K562 (cell line): ENCODE results near the gene DRGX. TPM values are rescaled to one million over a fixed set of nuclear protein-coding genes. Genes with fewer than 3 reads are reported as not detected.

ENCODE experiments used
- ATAC-seq: fragments of 200-7000 bp; cut with Tn5 transposase; 3 replicates; pipeline ENCODE4 v1.9.1; 2020; ENCODE audit warnings: moderate library complexity
- BruUV-seq: library from RNA; stranded (reverse); fragments of 400-500 nt; replicated peaks from 2 replicates; lab custom pipeline; 2021; lab: Mats Ljungman, UMichigan
- CTCF ChIA-PET: fragments of 300-600 bp; formaldehyde crosslinking; extraction: SDS; loops from one replicate; lab custom pipeline; 2021; ENCODE audit warnings: low intra/inter-chr PET ratio; lab: Yijun Ruan, JAX
- POLR2A ChIA-PET: fragments of 300-600, 350-650 bp; sonication (Branson Sonifier 250); formaldehyde crosslinking; extraction: SDS; loops from one replicate; lab custom pipeline; 2021; ENCODE audit warnings: antibody characterized with exemption, inconsistent platforms; lab: Yijun Ruan, JAX
- DNase-seq, 4 experiments: peaks; one replicate each; pipeline versions ENCODE4 v3.0.0 to v3.0.0-alpha.2; 2011 to 2018; ENCODE audit warnings: low spot score in 3 of 4, mixed read lengths in 3 of 4; ENCODE audit errors: extremely low read depth in 1 of 4
- FAIRE-seq: peaks from 2 replicates; lab custom pipeline; 2011; peaks lifted over from hg19 to GRCh38; lab: Jason Lieb, UNC
- H2AFZ ChIP-seq: 2 replicates; pipeline ENCODE4 v1.6.0; 2011; ENCODE audit warnings: low read depth, low read length, control low read depth, inconsistent platforms
- H3K27ac ChIP-seq: fragments of 200-600 bp; 3 replicates; pipeline ENCODE4 v1.8.0; 2011; ENCODE audit warnings: low read depth, mild to moderate bottlenecking, control low read depth, inconsistent platforms, low read length, moderate library complexity, mixed read lengths; ENCODE audit errors: extremely low read depth
- H3K27me3 ChIP-seq, 2 experiments: fragments of 300-600 bp in 1 of 2; 2 replicates in 1 of 2; 3 replicates in 1 of 2; pipeline versions ENCODE4 v1.6.0 to v1.8.0; 2011; ENCODE audit warnings: inconsistent platforms in 2 of 2, low read length in 2 of 2, mild to moderate bottlenecking in 1 of 2, mixed read lengths in 1 of 2, moderate library complexity in 1 of 2; ENCODE audit not compliant: control insufficient read depth in 2 of 2, insufficient read depth in 2 of 2
- H3K36me3 ChIP-seq: fragments of 300-600 bp; 3 replicates; pipeline ENCODE4 v1.8.0; 2011; ENCODE audit warnings: mild to moderate bottlenecking, low read length, inconsistent platforms; ENCODE audit not compliant: control insufficient read depth, insufficient read depth
- H3K4me1 ChIP-seq, 2 experiments: fragments of 200-600 bp in 1 of 2; replicated peaks in 1 of 2; 2 replicates in 1 of 2; 3 replicates in 1 of 2; pipeline versions ENCODE4 v1.5.1 to v1.8.0; 2011; ENCODE audit warnings: inconsistent platforms in 2 of 2, low read length in 2 of 2, mild to moderate bottlenecking in 1 of 2, mixed read lengths in 1 of 2, moderate library complexity in 1 of 2; ENCODE audit not compliant: control insufficient read depth in 2 of 2, insufficient read depth in 2 of 2
- H3K4me2 ChIP-seq: 2 replicates; pipeline ENCODE4 v1.6.1; 2011; ENCODE audit warnings: low read length, control low read depth, inconsistent platforms, mixed read lengths; ENCODE audit not compliant: insufficient read depth
- H3K4me3 ChIP-seq: fragments of 200-600 bp; sonication (generic), shearing (Covaris generic); 2 replicates; pipeline ENCODE4 v1.5.1; 2016; ENCODE audit warnings: control low read depth, inconsistent platforms
- H3K79me2 ChIP-seq: fragments of 200-600 bp; 3 replicates; pipeline ENCODE4 v1.8.0; 2011; ENCODE audit warnings: low read length, inconsistent platforms; ENCODE audit not compliant: control insufficient read depth, insufficient read depth
- H3K9ac ChIP-seq, 2 experiments: 2 replicates each; pipeline versions ENCODE4 v1.6.0 to v1.6.1; 2011; ENCODE audit warnings: low read depth in 2 of 2, low read length in 2 of 2, control low read depth in 1 of 2, inconsistent platforms in 1 of 2, mild to moderate bottlenecking in 1 of 2, mixed read lengths in 1 of 2; ENCODE audit not compliant: insufficient read depth in 1 of 2
- H3K9me1 ChIP-seq: one replicate; pipeline ENCODE4 v1.6.0; 2011; ENCODE audit warnings: inconsistent platforms, mild to moderate bottlenecking, low read length, moderate library complexity; ENCODE audit not compliant: control insufficient read depth, insufficient read depth
- H3K9me3 ChIP-seq: replicated peaks from 2 replicates; pipeline ENCODE4 v1.5.1; 2011; ENCODE audit warnings: low read depth, low read length, inconsistent platforms; ENCODE audit not compliant: control insufficient read depth, insufficient read depth
- H4K20me1 ChIP-seq: replicated peaks from 2 replicates; pipeline ENCODE4 v1.6.1; 2011; ENCODE audit warnings: low read length, inconsistent platforms, mixed read lengths; ENCODE audit not compliant: control insufficient read depth, insufficient read depth
- CREB5 ChIP-seq: fragments of 250-450 bp; sonication (Bioruptor Pico); IDR thresholded peaks from 2 replicates; pipeline ENCODE4 v1.5.0; 2020; ENCODE audit warnings: mild to moderate bottlenecking
- ELF4 ChIP-seq: fragments of 450-650 bp; formaldehyde crosslinking; IDR thresholded peaks from 2 replicates; pipeline ENCODE4 v1.4.0; 2022; ENCODE audit warnings: missing genetic modification characterization
- GTF2E2 ChIP-seq: fragments of 200-800 bp; sonication (Bioruptor generic); IDR thresholded peaks from 2 replicates; pipeline ENCODE4 v1.6.1; 2016; ENCODE audit warnings: missing genetic modification characterization, missing compliant biosample characterization
- HNRNPL ChIP-seq: fragments of 200-400 bp; formaldehyde crosslinking; IDR thresholded peaks from 2 replicates; pipeline ENCODE4 v1.6.1; 2017; ENCODE audit warnings: low read depth, mild to moderate bottlenecking, low read length
- MTA3 ChIP-seq: fragments of 450-650 bp; formaldehyde crosslinking; IDR thresholded peaks from 2 replicates; pipeline ENCODE4 v1.6.1; 2017; ENCODE audit warnings: mild to moderate bottlenecking, borderline replicate concordance
- NFIX ChIP-seq: fragments of 250-450 bp; sonication (Bioruptor Pico); IDR thresholded peaks from 2 replicates; pipeline ENCODE4 v1.4.0; 2020; ENCODE audit warnings: low read depth, mild to moderate bottlenecking, moderate library complexity
- ZBTB7A ChIP-seq: IDR thresholded peaks from 2 replicates; pipeline ENCODE4 v1.6.1; 2011; ENCODE audit warnings: low read depth, mild to moderate bottlenecking, low read length, moderate library complexity, borderline replicate concordance; ENCODE audit not compliant: control insufficient read depth
- ZNF445 ChIP-seq: fragments of 250-450 bp; sonication (Bioruptor Pico); IDR thresholded peaks from 2 replicates; pipeline ENCODE4 v1.4.0; 2020; ENCODE audit warnings: low read depth, mild to moderate bottlenecking, moderate library complexity
- ZZZ3 ChIP-seq: fragments of 450-650 bp; IDR thresholded peaks from 2 replicates; pipeline ENCODE4 v1.6.1; 2016; ENCODE audit warnings: antibody characterized with exemption, mild to moderate bottlenecking, moderate library complexity
- WGBS: fragments of 100-300 bp; shearing (Covaris generic); methylation state at CpG from one replicate; pipeline ENCODE4 v1.1.6; 2016; ENCODE audit warnings: low coverage, mixed read lengths; ENCODE audit not compliant: insufficient coverage; ENCODE audit errors: missing lambda C conversion rate; 5-methylcytosine and 5-hydroxymethylcytosine counted together
- in situ Hi-C: fragments of 300-500 bp; cut with MboI; formaldehyde crosslinking; loops from 4 replicates; pipeline ENCODE4 v1.15.0; 2018; ENCODE audit warnings: inconsistent platforms, mixed read lengths
- intact Hi-C: fragments of 100-400 bp; cut with micrococcal nuclease; formaldehyde crosslinking; loops from 2 replicates; pipeline ENCODE4 v1.14.2; 2022
- polyA plus RNA-seq, 8 experiments: library from polyadenylated mRNA; depleted of rRNA in 4 of 8; stranded (reverse) in 5 of 8; unstranded in 3 of 8; fragments of >200 nt; fragmentation: Nextera tagmentation in 2 of 8; fragmentation: Illumina TruSeq in 1 of 8; extraction: Ambion mirVana in 2 of 8; extraction: Trizol in 1 of 8; gene quantifications; 2 replicates each; pipeline versions ENCODE4 v1.2.1 to v1.2.3, GENCODE V29; 2011 to 2014; ENCODE audit warnings: inconsistent platforms in 1 of 8, missing spikeins in 1 of 8
- total RNA-seq, 7 experiments: library from RNA; depleted of rRNA in 6 of 7; stranded (reverse); fragments of >200 nt in 6 of 7; fragmentation: Illumina TruSeq in 2 of 7; extraction: Trizol in 2 of 7; gene quantifications; 2 replicates each; pipeline versions ENCODE4 v1.2.1 to v1.2.3, GENCODE V29; 2011 to 2021; ENCODE audit warnings: low replicate concordance in 1 of 7
- TF ChIP-seq, protein P1 (sequence below): IDR thresholded peaks from 2 replicates; pipeline ENCODE4 v1.6.1; 2012; ENCODE audit warnings: low read depth, low read length, improper control_type of control experiment, borderline replicate concordance
- TF ChIP-seq, protein P2 (sequence below): fragments of 250-450 bp; sonication (Bioruptor Pico); IDR thresholded peaks from 2 replicates; pipeline ENCODE4 v1.4.0; 2020; ENCODE audit warnings: mild to moderate bottlenecking
- TF ChIP-seq, protein P3 (sequence below): fragments of 250-450 bp; sonication (Bioruptor Pico); IDR thresholded peaks from 2 replicates; pipeline ENCODE4 v1.8.0; 2022; ENCODE audit warnings: inconsistent platforms

DRGX gene
- total and polyA plus RNA-seq, 9 of the 15 experiments (the other 6 are each of a cell fraction or from before 2014, with no cell fraction given): not detected

GRCh38 chr10:49398986-49399385, 3.1 kb upstream of the DRGX start:
- Histone ChIP-seq H3K27me3 (peaks cover 66 to 68% of the 10 kb centered on the region in 2 experiments), H3K9me1 (no peaks in the 10 kb centered on the region), H3K27ac (no peak overlapping the region), H3K36me3 (no peaks in the 10 kb centered on the region), H3K9ac (no peak overlapping the region), H3K79me2 (no peaks in the 10 kb centered on the region), H3K4me2 (no peak overlapping the region), H3K9me3 (no peaks in the 10 kb centered on the region), H4K20me1 (peaks cover 7% of the 10 kb centered on the region; the same call in 1 of the 2 replicates), H2AFZ (no peak overlapping the region), H3K4me3 (no peak overlapping the region), H3K4me1 (peaks cover 0 to 30% of the 10 kb centered on the region in 2 experiments; a peak in 2 of 5 replicates)
- no peak for ATAC-seq
- intact Hi-C loops (no loop called here), in situ Hi-C loops (no loop called here)
- TF ChIP-seq CREB5 (CRISPR knock-in tag): no peak
- TF ChIP-seq, protein P1, sequence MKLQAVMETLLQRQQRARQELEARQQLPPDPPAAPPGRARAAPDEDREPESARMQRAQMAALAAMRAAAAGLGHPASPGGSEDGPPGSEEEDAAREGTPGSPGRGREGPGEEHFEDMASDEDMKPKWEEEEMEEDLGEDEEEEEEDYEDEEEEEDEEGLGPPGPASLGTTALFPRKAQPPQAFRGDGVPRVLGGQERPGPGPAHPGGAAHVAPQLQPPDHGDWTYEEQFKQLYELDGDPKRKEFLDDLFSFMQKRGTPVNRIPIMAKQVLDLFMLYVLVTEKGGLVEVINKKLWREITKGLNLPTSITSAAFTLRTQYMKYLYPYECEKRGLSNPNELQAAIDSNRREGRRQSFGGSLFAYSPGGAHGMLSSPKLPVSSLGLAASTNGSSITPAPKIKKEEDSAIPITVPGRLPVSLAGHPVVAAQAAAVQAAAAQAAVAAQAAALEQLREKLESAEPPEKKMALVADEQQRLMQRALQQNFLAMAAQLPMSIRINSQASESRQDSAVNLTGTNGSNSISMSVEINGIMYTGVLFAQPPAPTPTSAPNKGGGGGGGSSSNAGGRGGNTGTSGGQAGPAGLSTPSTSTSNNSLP: no peak
- no peak for TF ChIP-seq HNRNPL
- no peak for TF ChIP-seq ZNF445 (CRISPR knock-in tag)
- TF ChIP-seq ELF4 (CRISPR knock-in tag): no peak
- TF ChIP-seq NFIX (CRISPR knock-in tag): no peak
- TF ChIP-seq GTF2E2 (tag): no peak
- no peak for TF ChIP-seq ZZZ3
- TF ChIP-seq, protein P2, sequence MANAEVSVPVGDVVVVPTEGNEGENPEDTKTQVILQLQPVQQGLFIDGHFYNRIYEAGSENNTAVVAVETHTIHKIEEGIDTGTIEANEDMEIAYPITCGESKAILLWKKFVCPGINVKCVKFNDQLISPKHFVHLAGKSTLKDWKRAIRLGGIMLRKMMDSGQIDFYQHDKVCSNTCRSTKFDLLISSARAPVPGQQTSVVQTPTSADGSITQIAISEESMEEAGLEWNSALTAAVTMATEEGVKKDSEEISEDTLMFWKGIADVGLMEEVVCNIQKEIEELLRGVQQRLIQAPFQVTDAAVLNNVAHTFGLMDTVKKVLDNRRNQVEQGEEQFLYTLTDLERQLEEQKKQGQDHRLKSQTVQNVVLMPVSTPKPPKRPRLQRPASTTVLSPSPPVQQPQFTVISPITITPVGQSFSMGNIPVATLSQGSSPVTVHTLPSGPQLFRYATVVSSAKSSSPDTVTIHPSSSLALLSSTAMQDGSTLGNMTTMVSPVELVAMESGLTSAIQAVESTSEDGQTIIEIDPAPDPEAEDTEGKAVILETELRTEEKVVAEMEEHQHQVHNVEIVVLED (CRISPR knock-in tag): no peak
- no peak for TF ChIP-seq ZBTB7A
- TF ChIP-seq MTA3: no peak
- TF ChIP-seq, protein P3, sequence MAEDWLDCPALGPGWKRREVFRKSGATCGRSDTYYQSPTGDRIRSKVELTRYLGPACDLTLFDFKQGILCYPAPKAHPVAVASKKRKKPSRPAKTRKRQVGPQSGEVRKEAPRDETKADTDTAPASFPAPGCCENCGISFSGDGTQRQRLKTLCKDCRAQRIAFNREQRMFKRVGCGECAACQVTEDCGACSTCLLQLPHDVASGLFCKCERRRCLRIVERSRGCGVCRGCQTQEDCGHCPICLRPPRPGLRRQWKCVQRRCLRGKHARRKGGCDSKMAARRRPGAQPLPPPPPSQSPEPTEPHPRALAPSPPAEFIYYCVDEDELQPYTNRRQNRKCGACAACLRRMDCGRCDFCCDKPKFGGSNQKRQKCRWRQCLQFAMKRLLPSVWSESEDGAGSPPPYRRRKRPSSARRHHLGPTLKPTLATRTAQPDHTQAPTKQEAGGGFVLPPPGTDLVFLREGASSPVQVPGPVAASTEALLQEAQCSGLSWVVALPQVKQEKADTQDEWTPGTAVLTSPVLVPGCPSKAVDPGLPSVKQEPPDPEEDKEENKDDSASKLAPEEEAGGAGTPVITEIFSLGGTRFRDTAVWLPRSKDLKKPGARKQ (CRISPR knock-in tag): no peak
- BruUV-seq: no TSS peak
- CTCF ChIA-PET: no interaction called here
- POLR2A ChIA-PET: interaction anchor here (1.2 kb wide), 1 partner anchor 8 kb away, joined by 4 read pairs; no protein-coding TSS in a partner anchor
- 5% methylated on average over 9 of the region's 9 CpGs for WGBS
- FAIRE-seq: no peak
- no peak for DNase-seq
